Activated CD8-positive, alpha-beta T cell treated with anti-CD3 and anti-CD28 coated beads for 36 hours (primary cell): ENCODE measurements around the gene ZFHX3. TPM values are rescaled to one million over a fixed set of nuclear protein-coding genes. Genes with fewer than 3 reads are reported as not detected.

Experiments
- ATAC-seq: fragments of 200-7000 bp; cut with Tn5 transposase; one replicate; pipeline ENCODE4 v1.10.0; 2021; ENCODE audit warnings: mild to moderate bottlenecking, moderate library complexity
- CTCF ChIA-PET: fragments of 350-600 bp; sonication (Branson Sonifier 250); formaldehyde crosslinking; loops from one replicate; lab custom pipeline; 2021; ENCODE audit warnings: antibody characterized with exemption; lab: Charles Lee
- POLR2A ChIA-PET: fragments of 350-600 bp; sonication (Branson Sonifier 250); formaldehyde crosslinking; loops from one replicate; lab custom pipeline; 2021; ENCODE audit warnings: antibody characterized with exemption; lab: Charles Lee
- DNase-seq: peaks from one replicate; pipeline ENCODE4 v3.0.0-alpha.2; 2020
- H3K27ac Mint-ChIP-seq: one replicate; pipeline ENCODE4 v1.8.0; 2021; ENCODE audit warnings: mild to moderate bottlenecking, mixed read lengths
- H3K27me3 Mint-ChIP-seq: one replicate; pipeline ENCODE4 v1.8.0; 2021; ENCODE audit warnings: mixed read lengths
- H3K36me3 Mint-ChIP-seq: one replicate; pipeline ENCODE4 v1.8.0; 2021; ENCODE audit warnings: low read depth, mixed read lengths
- H3K4me1 Mint-ChIP-seq: one replicate; pipeline ENCODE4 v1.8.0; 2021; ENCODE audit warnings: low read depth, mixed read lengths
- H3K4me3 Mint-ChIP-seq: one replicate; pipeline ENCODE4 v1.8.0; 2021; ENCODE audit warnings: mild to moderate bottlenecking, moderate library complexity, mixed read lengths
- H3K9me3 Mint-ChIP-seq: one replicate; pipeline ENCODE4 v1.8.0; 2021; ENCODE audit warnings: mixed read lengths
- intact Hi-C: fragments of 100-400 bp; cut with micrococcal nuclease; formaldehyde crosslinking; loops from one replicate; pipeline ENCODE4 v1.10.0; 2022
- total RNA-seq, 2 experiments: library from RNA; stranded (reverse); gene quantifications; one replicate each; pipeline ENCODE4 v1.2.3, GENCODE V29; 2021
- TF ChIP-seq, protein P1 (sequence below): fragments of 200-600 bp; IDR thresholded peaks from one replicate; pipeline ENCODE4 v1.8.0; 2022; ENCODE audit warnings: antibody characterized with exemption, mild to moderate bottlenecking

The ZFHX3 gene
- total RNA-seq, 2 experiments from 2014 or later = 0.16 to 0.25 TPM

DNA sequence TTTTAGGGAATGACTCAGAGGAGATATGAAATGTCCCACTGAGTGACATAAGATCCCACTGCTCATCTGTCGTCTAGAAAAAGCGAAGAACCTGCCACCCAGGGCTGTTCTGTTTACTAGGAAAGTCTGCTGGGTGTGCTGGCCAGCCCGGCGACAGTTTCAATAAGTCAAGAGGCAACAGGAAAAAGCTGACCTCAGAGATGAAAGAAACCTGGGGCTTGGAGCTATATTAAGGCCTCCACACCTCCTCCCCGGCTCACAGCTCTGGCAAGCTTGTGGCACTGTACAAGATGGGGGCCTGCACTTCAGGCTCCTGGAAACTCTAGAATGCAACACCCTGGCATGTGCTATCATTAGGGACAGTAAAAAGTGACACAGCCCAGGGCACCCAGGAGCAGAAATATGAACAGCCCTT is 10.6 kb downstream of the ZFHX3 start:
- H3K4me1 Mint-ChIP-seq = peaks cover 3% of the 10 kb centered on the region
- no peak for ATAC-seq
- intact Hi-C loops = no loop called here

DNA sequence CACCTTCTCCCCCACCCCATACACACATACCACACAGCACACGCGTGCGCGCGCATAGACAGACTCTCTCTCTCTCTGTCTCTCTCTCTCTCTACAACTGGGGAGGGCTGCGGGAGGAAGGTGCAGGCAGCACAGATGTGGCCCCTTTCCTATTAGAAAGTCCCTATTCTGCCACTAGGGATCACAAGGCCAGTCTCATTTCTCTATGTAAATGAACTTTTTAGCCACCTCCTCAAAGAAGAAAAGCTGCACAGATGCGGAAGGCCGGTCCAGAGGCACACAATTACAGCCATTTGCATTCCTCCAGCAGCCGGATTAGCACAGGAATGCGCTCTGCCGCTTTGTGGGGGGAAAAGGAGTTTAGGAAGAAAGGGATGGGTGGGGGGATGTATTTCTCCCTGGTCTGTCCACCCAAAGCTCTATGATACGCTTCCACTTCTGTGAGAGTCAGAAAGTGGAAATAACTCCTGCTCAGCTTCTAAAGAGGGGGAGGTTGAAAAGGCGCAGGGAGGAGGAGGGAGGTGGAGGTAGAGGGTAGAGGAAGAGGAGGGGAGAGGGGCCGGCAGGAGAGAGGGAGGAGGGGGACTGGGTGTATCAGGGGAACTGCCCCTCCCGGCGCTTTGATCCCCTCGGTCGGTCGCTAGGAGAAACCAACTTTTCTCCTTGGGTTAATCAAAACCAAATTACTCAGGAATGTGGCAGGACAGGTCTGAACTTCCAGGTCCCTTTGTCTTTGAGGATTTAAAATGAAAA is 11.7 kb downstream of the ZFHX3 start:
- intact Hi-C loops = no loop called here
- H3K27me3 Mint-ChIP-seq = peaks cover 19% of the 10 kb centered on the region
- H3K9me3 Mint-ChIP-seq = no peaks in the 10 kb centered on the region
- no peak for DNase-seq
- POLR2A ChIA-PET = no interaction called here
- H3K4me3 Mint-ChIP-seq = no peak overlapping the region
- H3K27ac Mint-ChIP-seq = no peak overlapping the region
- no peaks in the 10 kb centered on the region for H3K36me3 Mint-ChIP-seq
- no peak for ATAC-seq
- peaks cover 3% of the 10 kb centered on the region for H3K4me1 Mint-ChIP-seq
- TF ChIP-seq, protein P1, sequence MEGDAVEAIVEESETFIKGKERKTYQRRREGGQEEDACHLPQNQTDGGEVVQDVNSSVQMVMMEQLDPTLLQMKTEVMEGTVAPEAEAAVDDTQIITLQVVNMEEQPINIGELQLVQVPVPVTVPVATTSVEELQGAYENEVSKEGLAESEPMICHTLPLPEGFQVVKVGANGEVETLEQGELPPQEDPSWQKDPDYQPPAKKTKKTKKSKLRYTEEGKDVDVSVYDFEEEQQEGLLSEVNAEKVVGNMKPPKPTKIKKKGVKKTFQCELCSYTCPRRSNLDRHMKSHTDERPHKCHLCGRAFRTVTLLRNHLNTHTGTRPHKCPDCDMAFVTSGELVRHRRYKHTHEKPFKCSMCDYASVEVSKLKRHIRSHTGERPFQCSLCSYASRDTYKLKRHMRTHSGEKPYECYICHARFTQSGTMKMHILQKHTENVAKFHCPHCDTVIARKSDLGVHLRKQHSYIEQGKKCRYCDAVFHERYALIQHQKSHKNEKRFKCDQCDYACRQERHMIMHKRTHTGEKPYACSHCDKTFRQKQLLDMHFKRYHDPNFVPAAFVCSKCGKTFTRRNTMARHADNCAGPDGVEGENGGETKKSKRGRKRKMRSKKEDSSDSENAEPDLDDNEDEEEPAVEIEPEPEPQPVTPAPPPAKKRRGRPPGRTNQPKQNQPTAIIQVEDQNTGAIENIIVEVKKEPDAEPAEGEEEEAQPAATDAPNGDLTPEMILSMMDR = no peak
- CTCF ChIA-PET = no interaction called here

More for the DNA sequence above, 10.6 kb downstream of the ZFHX3 start:
- CTCF ChIA-PET = no interaction called here
- Mint-ChIP-seq H3K4me3 (no peak overlapping the region), H3K27ac (no peak overlapping the region), H3K36me3 (no peaks in the 10 kb centered on the region), H3K27me3 (peaks cover 19% of the 10 kb centered on the region), H3K9me3 (no peaks in the 10 kb centered on the region)
- DNase-seq = no peak
- TF ChIP-seq, protein P1 = no peak
- POLR2A ChIA-PET = no interaction called here

DNA sequence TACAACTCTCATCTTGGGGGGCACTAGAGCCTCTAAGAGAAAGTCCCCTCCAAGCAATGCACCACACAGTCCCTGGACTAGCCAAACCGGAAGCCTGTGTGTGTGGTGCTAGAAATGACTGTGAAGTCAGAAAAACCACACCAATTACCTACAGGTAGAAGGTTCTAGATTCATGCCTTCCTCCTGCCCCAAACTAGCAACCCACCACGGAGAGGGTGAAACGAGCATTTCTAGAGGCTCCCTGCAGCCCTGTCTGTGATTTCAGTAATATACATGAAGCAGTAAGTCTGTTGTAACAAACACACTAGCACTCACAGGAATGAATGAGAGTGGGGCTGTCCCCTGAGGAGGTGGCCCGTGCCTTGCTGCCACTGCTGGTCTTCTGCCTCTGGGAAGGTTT is 13.6 kb downstream of the ZFHX3 start:
- no peaks in the 10 kb centered on the region for H3K36me3 Mint-ChIP-seq
- no peak overlapping the region for H3K27ac Mint-ChIP-seq
- TF ChIP-seq, protein P1 = no peak
- H3K4me3 Mint-ChIP-seq = no peak overlapping the region
- POLR2A ChIA-PET = no interaction called here
- H3K9me3 Mint-ChIP-seq = no peaks in the 10 kb centered on the region
- DNase-seq (no peak), ATAC-seq (no peak)
- CTCF ChIA-PET = no interaction called here
- peaks cover 19% of the 10 kb centered on the region for H3K27me3 Mint-ChIP-seq
- H3K4me1 Mint-ChIP-seq = peaks cover 3% of the 10 kb centered on the region
- intact Hi-C loops = no loop called here

DNA sequence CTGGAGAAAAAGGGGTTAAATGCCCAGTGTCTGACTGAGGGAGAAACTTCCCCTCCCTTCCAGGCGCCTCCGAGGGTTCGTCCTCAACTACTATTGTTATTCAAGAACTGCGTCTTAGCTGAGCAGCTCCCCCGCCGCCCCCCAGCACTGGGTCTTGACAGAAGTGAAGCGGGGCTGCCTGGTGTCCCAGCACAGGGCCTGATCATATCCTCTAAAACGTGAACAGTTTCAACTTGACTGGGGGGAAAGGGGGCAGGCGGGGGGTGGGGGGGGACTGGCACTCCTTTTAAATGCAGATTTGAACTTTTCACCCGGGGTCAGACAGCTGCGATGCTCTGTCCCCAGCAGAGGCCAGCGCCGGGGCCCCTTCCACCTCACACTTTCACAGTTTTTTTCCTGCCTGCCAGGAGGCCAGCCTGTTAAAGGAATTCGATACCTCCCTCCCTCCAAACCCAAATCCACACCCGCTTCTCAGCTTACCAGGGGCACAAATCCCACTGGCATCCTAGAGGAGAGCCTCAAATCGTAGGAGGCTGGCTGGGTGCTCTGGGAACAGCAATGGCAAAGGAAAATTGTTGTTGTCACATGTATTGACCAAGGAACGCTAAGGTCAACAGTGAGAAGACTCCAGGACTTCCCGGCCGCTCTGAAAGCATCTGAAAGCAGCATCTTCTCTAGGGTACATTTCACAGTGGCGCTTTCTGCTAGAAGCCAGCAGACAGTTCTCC is 14.5 kb downstream of the ZFHX3 start:
- ChIA-PET CTCF (no interaction called here), POLR2A (no interaction called here)
- no peak for DNase-seq
- peaks cover 3% of the 10 kb centered on the region for H3K4me1 Mint-ChIP-seq
- no peak for ATAC-seq
- H3K4me3 Mint-ChIP-seq = no peak overlapping the region
- intact Hi-C loops = no loop called here
- no peak overlapping the region for H3K27ac Mint-ChIP-seq
- TF ChIP-seq, protein P1 = no peak
- no peaks in the 10 kb centered on the region for H3K9me3 Mint-ChIP-seq
- peaks cover 19% of the 10 kb centered on the region for H3K27me3 Mint-ChIP-seq
- no peaks in the 10 kb centered on the region for H3K36me3 Mint-ChIP-seq
